CD14-positive monocyte (primary cell): ENCODE results near the gene DCDC2. TPM values are rescaled to one million over a fixed set of nuclear protein-coding genes. Genes with fewer than 3 reads are reported as not detected.

Source experiments
- DNase-seq, 3 donors: peaks; one replicate each; pipeline ENCODE4 v3.0.0-alpha.2; 2011 to 2022
- H2AFZ ChIP-seq: 2 replicates; pipeline ENCODE4 v1.6.0; 2012; ENCODE audit warnings: mild to moderate bottlenecking, low read depth, low read length, inconsistent platforms; ENCODE audit not compliant: insufficient read depth, poor library complexity, severe bottlenecking
- H3K27ac ChIP-seq, 2 donors: 1 replicate in 1 of 2; 2 replicates in 1 of 2; pipeline ENCODE4 v1.5.1; 2012 to 2013; ENCODE audit warnings: low read length in 2 of 2, control low read depth in 1 of 2, inconsistent platforms in 1 of 2, low read depth in 1 of 2, mild to moderate bottlenecking in 1 of 2
- H3K27me3 ChIP-seq, 2 donors: one replicate each; pipeline versions ENCODE4 v1.6.0 to v1.6.1; 2011 to 2013; ENCODE audit warnings: low read length in 2 of 2; ENCODE audit not compliant: control insufficient read depth in 2 of 2, insufficient read depth in 2 of 2
- H3K36me3 ChIP-seq, 2 donors: replicated peaks in 1 of 2; 1 replicate in 1 of 2; 2 replicates in 1 of 2; pipeline versions ENCODE4 v1.5.1 to v1.6.1; 2012 to 2013; ENCODE audit warnings: low read length in 2 of 2, control low read depth in 1 of 2, inconsistent platforms in 1 of 2, mild to moderate bottlenecking in 1 of 2; ENCODE audit not compliant: insufficient read depth in 2 of 2, control insufficient read depth in 1 of 2
- H3K4me1 ChIP-seq, 2 donors: 1 replicate in 1 of 2; 2 replicates in 1 of 2; pipeline versions ENCODE4 v1.5.1 to v1.6.1; 2012 to 2013; ENCODE audit warnings: low read length in 2 of 2, control low read depth in 1 of 2, inconsistent platforms in 1 of 2, mild to moderate bottlenecking in 1 of 2, moderate library complexity in 1 of 2; ENCODE audit not compliant: insufficient read depth in 2 of 2, control insufficient read depth in 1 of 2
- H3K4me2 ChIP-seq: replicated peaks from 2 replicates; pipeline ENCODE3; 2012; ENCODE audit warnings: low read length, moderate library complexity, mild to moderate bottlenecking; ENCODE audit not compliant: poor library complexity, severe bottlenecking; ENCODE audit errors: extremely low read depth
- H3K4me3 ChIP-seq, 3 experiments: fragments of 200-600 bp in 1 of 3; sonication (generic) in 1 of 3; replicated peaks in 1 of 3; 1 replicate in 2 of 3; 2 replicates in 1 of 3; pipeline ENCODE4 v1.5.1; 2011 to 2013; ENCODE audit warnings: low read length in 3 of 3, mild to moderate bottlenecking in 3 of 3, control low read depth in 2 of 3, low read depth in 2 of 3, inconsistent platforms in 1 of 3, moderate library complexity in 1 of 3
- H3K79me2 ChIP-seq: 2 replicates; pipeline ENCODE4 v1.6.0; 2012; ENCODE audit warnings: mild to moderate bottlenecking, control low read depth, inconsistent platforms, low read length, moderate library complexity; ENCODE audit not compliant: insufficient read depth
- H3K9ac ChIP-seq: 2 replicates; pipeline ENCODE4 v1.6.0; 2017; ENCODE audit warnings: low read length, mild to moderate bottlenecking; ENCODE audit not compliant: insufficient read depth, poor library complexity, severe bottlenecking
- H3K9me3 ChIP-seq, 2 donors: replicated peaks in 1 of 2; 1 replicate in 1 of 2; 2 replicates in 1 of 2; pipeline versions ENCODE4 v1.5.1 to v1.6.1; 2012 to 2013; ENCODE audit warnings: low read length in 2 of 2, control low read depth in 1 of 2; ENCODE audit not compliant: control insufficient read depth in 1 of 2, insufficient read depth in 1 of 2
- H4K20me1 ChIP-seq: 2 replicates; pipeline ENCODE4 v1.6.0; 2012; ENCODE audit warnings: mild to moderate bottlenecking, low read length, control low read depth, moderate library complexity; ENCODE audit not compliant: insufficient read depth
- H3K27ac Mint-ChIP-seq, 7 donors: one replicate each; pipeline ENCODE4 v1.8.0; 2020; ENCODE audit warnings: mild to moderate bottlenecking in 7 of 7, mixed read lengths in 7 of 7, moderate library complexity in 6 of 7, inconsistent platforms in 2 of 7
- H3K27me3 Mint-ChIP-seq, 3 donors: one replicate each; pipeline ENCODE4 v1.8.0; 2021 to 2022; ENCODE audit warnings: low read depth in 3 of 3, mild to moderate bottlenecking in 3 of 3, mixed read lengths in 3 of 3, moderate library complexity in 3 of 3, inconsistent platforms in 1 of 3
- H3K36me3 Mint-ChIP-seq, 2 donors: one replicate each; pipeline ENCODE4 v1.8.0; 2020; ENCODE audit warnings: mixed read lengths in 2 of 2, inconsistent platforms in 1 of 2, mild to moderate bottlenecking in 1 of 2
- H3K4me1 Mint-ChIP-seq: one replicate; pipeline ENCODE4 v1.8.0; 2020; ENCODE audit warnings: mild to moderate bottlenecking, mixed read lengths
- H3K4me3 Mint-ChIP-seq, 2 donors: one replicate each; pipeline ENCODE4 v1.8.0; 2020; ENCODE audit warnings: mild to moderate bottlenecking in 2 of 2, mixed read lengths in 2 of 2, moderate library complexity in 1 of 2
- H3K9me3 Mint-ChIP-seq, 7 donors: one replicate each; pipeline ENCODE4 v1.8.0; 2020 to 2022; ENCODE audit warnings: mixed read lengths in 7 of 7, mild to moderate bottlenecking in 6 of 7, moderate library complexity in 6 of 7, inconsistent platforms in 2 of 7
- WGBS: methylation state at CpG from one replicate; pipeline ENCODE4 v1.1.5; 2013; ENCODE audit warnings: missing lambda C conversion rate; ENCODE audit not compliant: insufficient coverage; 5-methylcytosine and 5-hydroxymethylcytosine counted together
- intact Hi-C, 2 donors: fragments of 100-400 bp; cut with micrococcal nuclease; formaldehyde crosslinking; loops; one replicate each; pipeline versions ENCODE4 v1.15.0 to v1.15.1; 2023
- polyA plus RNA-seq, 3 donors: library from polyadenylated mRNA; depleted of rRNA in 1 of 3; unstranded in 2 of 3; stranded (reverse) in 1 of 3; fragments of 300-500 nt in 2 of 3; fragments of >200 nt in 1 of 3; fragmentation: Illumina TruSeq in 2 of 3; gene quantifications; 1 replicate in 2 of 3; 2 replicates in 1 of 3; pipeline ENCODE4 v1.2.3, GENCODE V29; 2012 to 2021
- TF ChIP-seq, protein P1 (sequence below): fragments of 200-600 bp; IDR thresholded peaks from one replicate; pipeline ENCODE4 v1.8.0; 2022; ENCODE audit warnings: antibody characterized with exemption, mild to moderate bottlenecking

Gene DCDC2
- polyA plus RNA-seq, 3 donors = not detected

DNA sequence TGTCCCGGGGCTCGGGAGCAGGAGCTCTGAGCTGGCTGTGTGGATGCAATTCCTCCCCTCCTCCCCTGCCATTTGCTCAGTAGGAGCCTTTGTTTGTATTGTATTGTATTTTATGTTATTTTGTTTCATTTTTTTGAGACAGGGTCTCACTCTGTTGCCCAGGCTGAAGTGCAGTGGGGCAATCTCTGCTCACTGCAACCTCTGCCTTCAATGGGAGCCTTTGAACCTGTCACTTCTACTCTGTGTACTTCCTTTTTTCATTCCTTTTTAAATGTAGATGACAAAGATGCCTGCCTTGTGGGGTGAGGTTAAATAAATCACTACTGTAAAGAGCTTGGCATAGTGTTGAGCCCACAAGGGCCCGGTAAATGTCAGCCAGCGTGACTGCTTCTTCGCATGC lies 70.6 kb downstream of the DCDC2 start:
- intact Hi-C loops = no loop called here
- H3K36me3 ChIP-seq = no peaks in the 10 kb centered on the region
- Mint-ChIP-seq H3K4me3 (no peak overlapping the region), H3K36me3 (no peaks in the 10 kb centered on the region), H3K9me3 (peaks cover 0 to 3% (median 0%) of the 10 kb centered on the region in 7 donors), H3K4me1 (no peaks in the 10 kb centered on the region), H3K27ac (no peak overlapping the region), H3K27me3 (peaks cover 0 to 1% (median 0%) of the 10 kb centered on the region in 3 donors)
- H3K9ac ChIP-seq = no peak overlapping the region
- H3K4me1 ChIP-seq = peaks cover 14 to 15% of the 10 kb centered on the region in 2 donors
- H3K27me3 ChIP-seq = no peaks in the 10 kb centered on the region
- H2AFZ ChIP-seq = no peak overlapping the region
- H3K27ac ChIP-seq = no peak overlapping the region
- TF ChIP-seq, protein P1, sequence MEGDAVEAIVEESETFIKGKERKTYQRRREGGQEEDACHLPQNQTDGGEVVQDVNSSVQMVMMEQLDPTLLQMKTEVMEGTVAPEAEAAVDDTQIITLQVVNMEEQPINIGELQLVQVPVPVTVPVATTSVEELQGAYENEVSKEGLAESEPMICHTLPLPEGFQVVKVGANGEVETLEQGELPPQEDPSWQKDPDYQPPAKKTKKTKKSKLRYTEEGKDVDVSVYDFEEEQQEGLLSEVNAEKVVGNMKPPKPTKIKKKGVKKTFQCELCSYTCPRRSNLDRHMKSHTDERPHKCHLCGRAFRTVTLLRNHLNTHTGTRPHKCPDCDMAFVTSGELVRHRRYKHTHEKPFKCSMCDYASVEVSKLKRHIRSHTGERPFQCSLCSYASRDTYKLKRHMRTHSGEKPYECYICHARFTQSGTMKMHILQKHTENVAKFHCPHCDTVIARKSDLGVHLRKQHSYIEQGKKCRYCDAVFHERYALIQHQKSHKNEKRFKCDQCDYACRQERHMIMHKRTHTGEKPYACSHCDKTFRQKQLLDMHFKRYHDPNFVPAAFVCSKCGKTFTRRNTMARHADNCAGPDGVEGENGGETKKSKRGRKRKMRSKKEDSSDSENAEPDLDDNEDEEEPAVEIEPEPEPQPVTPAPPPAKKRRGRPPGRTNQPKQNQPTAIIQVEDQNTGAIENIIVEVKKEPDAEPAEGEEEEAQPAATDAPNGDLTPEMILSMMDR = no peak
- no peaks in the 10 kb centered on the region for H4K20me1 ChIP-seq
- no peak overlapping the region for H3K4me3 ChIP-seq
- no peaks in the 10 kb centered on the region for H3K79me2 ChIP-seq
- no peak for DNase-seq
- H3K4me2 ChIP-seq = no peak overlapping the region
- no peaks in the 10 kb centered on the region for H3K9me3 ChIP-seq
- 95% methylated on average over 3 of the region's 5 CpGs for WGBS

DNA sequence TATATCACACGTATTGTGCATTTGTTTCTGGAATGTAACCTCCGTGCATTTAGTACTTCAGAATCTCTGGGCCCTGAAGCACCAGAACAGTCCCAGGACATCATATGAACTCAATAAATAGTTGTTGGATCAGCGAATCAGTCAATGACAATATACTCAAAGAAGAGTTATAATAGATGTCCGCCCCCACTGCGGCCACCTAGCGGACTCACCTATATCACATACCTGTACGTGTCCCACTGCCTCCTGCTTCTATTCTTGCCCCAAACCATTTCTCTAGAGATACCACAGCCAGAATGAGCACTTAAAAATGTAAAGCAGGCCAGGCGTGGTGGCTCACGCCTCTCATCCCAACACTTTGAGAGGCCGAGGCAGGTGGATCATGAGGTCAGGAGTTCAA lies 73.9 kb downstream of the DCDC2 start:
- no peak overlapping the region for H3K9ac ChIP-seq
- H3K27ac Mint-ChIP-seq = no peak overlapping the region
- no peaks in the 10 kb centered on the region for H4K20me1 ChIP-seq
- H3K36me3 ChIP-seq = no peaks in the 10 kb centered on the region
- H3K4me1 Mint-ChIP-seq = no peaks in the 10 kb centered on the region
- no peak overlapping the region for H3K27ac ChIP-seq
- no peak overlapping the region for H2AFZ ChIP-seq
- H3K9me3 Mint-ChIP-seq = peaks cover 0 to 3% (median 0%) of the 10 kb centered on the region in 7 donors
- H3K79me2 ChIP-seq = no peaks in the 10 kb centered on the region
- peaks cover 14 to 15% of the 10 kb centered on the region in 2 donors for H3K4me1 ChIP-seq
- no peak for DNase-seq
- no peak overlapping the region for H3K4me3 ChIP-seq
- H3K4me3 Mint-ChIP-seq = no peak overlapping the region
- peak overlapping the region; percentile 33 for H3K4me2 ChIP-seq
- intact Hi-C loops = no loop called here
- no peaks in the 10 kb centered on the region for H3K9me3 ChIP-seq
- WGBS = 93% methylated on average over 7 of the region's 10 CpGs
- H3K27me3 Mint-ChIP-seq = peaks cover 0 to 4% (median 0%) of the 10 kb centered on the region in 3 donors
- H3K27me3 ChIP-seq = no peaks in the 10 kb centered on the region
- no peaks in the 10 kb centered on the region for H3K36me3 Mint-ChIP-seq
- TF ChIP-seq, protein P1 = no peak
